Right ventricle myocardium superior (tissue), 1 donor: ENCODE measurements around the gene FUZ. TPM values are rescaled to one million over a fixed set of nuclear protein-coding genes. Genes with fewer than 3 reads are reported as not detected.

Experiments used
- ATAC-seq: fragments of 200-7000 bp; cut with Tn5 transposase; one replicate; pipeline ENCODE4 v1.9.1; 2020; ENCODE audit warnings: mild to moderate bottlenecking; ENCODE audit not compliant: poor library complexity
- DNase-seq: peaks from one replicate; pipeline ENCODE4 v3.0.0-alpha.2; 2020
- intact Hi-C: fragments of 100-400 bp; cut with DNase I; formaldehyde crosslinking; loops from one replicate; pipeline ENCODE4 v1.11.2; 2022
- total RNA-seq: library from RNA; stranded (reverse); fragmentation: NEBNext Ultra II Directional; extraction: Animal tissue kit (Norgen Biotek cat#: 25700); gene quantifications from one replicate; pipeline ENCODE4 v1.2.1, GENCODE V29; 2021
- donor health status: DM: no; HTN: yes; CAD: no; lungs with severe emphysema.

The FUZ gene
- total RNA-seq, 1 donor from 2014 or later: 19.8 TPM

DNA sequence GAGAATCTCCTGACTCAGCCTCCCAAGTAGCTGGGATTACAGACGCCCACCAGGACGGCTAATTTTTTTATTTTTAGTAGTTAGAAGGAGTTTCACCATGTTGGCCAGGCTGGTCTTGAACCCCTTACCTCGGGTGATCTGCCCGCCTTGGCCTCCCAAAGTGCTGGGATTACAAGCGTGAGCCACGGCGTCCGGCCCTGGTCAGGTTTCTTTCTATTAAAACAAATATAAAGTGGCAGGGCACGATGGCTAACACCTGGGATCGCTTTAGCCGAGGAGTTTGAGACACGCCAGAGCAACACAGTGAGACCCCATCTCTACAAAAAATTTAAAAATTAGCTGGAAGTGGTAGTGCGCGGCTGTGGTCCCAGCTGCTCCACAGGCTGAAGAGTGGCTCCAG is 3.5 kb upstream of the FUZ start:
- intact Hi-C loops: loop anchor here (5.0 kb wide), 1 partner anchor 36 kb away; the partner anchor contains the start of gene PTOV1
- DNase-seq (no peak), ATAC-seq (no peak)

DNA sequence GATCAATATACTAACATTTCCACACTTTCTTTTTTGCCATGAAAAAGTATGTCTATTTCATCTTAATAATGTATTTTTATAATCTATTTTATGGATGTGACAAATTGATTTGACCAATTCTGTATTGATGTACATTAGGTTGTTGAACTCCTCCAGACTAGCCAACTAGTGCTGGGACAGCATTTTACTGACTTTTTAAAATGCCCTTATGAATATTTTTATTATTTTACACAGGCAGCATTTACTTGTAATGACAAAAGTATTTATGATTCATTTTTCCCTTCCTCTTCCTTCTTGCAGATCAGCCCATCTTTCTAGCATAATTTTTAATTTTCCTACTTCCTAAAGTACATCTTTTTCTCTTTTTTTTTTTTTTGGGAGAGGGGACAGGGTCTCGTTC is 918 bp upstream of the FUZ start:
- ATAC-seq (no peak), DNase-seq (no peak)
- intact Hi-C loops: no loop called here

DNA sequence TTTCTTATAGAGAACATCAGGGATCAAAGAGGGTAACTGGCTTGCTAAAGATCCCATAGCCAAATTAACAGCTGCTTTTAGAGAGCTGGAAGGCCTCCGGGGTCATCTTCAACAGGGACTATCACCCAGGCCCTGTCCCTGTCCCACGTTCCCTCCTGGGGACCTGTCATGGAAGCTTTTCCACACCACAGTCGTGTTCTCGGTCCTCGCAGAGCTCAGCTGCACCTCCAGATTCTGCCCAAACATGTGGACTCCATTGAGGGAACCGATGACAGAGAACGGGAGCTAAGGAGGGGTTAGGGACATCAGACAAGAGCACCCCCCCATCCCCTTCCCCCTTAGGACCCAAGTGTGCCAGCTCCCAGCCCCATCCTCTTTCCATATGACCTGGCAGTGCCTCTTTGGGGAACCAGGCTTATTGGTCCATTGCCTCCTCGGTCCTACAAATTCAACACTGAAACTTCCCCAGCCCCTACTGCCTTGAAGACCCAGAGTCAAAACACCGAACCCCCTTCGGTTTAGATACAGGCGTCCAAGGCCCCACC is 568 bp downstream of the FUZ start:
- no peak for DNase-seq

DNA sequence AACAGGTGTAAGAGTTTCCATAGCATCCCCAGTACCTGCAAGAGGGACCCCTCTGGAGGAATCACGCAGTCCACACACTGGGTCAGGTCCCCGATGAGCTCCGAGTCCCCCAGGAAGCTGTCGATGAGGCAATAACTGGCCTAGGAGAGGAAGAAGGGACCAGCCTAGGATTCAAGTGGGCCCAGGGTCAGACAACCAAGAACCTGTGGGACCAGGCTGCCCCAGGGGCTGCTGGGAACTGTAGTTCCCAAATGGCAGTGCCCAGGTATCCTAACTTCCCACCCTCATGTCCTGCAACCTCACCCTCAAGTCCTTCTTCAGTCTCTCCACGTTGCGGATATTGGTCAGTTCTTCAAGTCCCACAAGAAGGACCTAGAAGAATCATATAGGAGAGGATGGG is 1.8 kb downstream of the FUZ start:
- intact Hi-C loops: no loop called here
- DNase-seq: no peak
- no peak for ATAC-seq

More for the DNA sequence above, 568 bp downstream of the FUZ start:
- no peak for ATAC-seq
- intact Hi-C loops: no loop called here

DNA sequence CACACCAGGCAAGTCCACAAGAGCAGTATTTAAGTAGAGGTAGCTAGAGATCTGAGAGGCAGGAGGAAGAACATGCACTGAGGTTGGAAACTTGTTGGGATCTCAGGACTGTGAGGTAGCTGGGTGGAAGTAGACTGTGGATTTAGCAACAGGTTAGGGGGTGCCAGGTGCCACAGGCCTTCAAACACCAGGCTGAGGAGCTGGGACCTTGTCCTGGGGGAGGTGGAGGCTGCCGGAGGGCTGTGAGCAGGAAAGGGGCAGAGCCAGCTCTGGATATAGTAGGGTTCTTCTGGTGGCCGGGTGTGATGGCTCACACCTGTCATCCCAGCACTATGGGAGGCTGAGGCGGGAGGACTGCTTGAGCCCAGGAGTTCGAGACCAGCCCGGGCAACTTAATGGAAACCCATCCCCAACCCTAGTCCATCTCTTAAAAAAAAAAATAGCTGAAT is 3.1 kb downstream of the FUZ start:
- DNase-seq (no peak), ATAC-seq (no peak)
- intact Hi-C loops: loop anchor here (5.0 kb wide), 1 partner anchor 43 kb away; the partner anchor contains the start of gene AP2A1

DNA sequence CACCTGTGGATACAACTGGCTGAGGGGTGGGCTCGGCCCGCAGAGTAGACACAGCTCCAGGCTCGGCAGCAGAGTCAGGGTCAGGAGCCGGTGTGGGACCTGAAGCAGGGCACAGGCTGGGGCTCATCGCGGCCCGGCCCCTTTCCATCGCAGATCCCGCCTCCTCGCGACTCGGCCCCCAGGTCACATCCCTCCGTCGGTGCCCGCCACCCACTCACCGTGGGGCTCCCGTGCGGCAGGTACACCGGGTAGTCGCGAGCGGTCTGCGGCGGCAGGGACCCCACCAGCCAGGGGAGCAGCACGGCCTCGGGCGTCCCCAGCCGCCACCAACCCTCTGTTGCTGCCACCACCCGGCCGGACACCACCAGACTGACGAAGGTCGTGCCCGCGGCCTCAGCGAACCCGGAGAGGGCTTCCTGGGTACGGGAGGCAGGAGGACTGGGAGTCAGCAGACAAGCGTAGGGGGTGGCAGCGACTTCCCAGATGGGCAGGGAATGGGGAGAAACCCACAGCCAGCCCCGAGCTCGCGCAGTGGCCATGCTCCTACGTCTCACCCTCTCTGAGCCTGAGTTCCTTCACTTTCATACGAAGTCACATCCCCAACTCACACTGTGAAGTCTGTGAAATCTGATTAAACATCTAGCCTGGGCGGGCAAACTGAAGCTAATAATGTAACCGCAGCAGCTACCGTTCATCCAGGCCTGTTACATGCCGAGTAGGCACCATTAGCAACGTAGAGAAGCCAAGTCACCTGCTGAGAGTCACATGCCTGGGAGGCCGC is 3.7 kb downstream of the FUZ start:
- ATAC-seq (peak; percentile 60), DNase-seq (peak; percentile 75)
- intact Hi-C loops: loop anchor here (5.0 kb wide), 1 partner anchor 42 kb away; the partner anchor contains the start of gene AP2A1

DNA sequence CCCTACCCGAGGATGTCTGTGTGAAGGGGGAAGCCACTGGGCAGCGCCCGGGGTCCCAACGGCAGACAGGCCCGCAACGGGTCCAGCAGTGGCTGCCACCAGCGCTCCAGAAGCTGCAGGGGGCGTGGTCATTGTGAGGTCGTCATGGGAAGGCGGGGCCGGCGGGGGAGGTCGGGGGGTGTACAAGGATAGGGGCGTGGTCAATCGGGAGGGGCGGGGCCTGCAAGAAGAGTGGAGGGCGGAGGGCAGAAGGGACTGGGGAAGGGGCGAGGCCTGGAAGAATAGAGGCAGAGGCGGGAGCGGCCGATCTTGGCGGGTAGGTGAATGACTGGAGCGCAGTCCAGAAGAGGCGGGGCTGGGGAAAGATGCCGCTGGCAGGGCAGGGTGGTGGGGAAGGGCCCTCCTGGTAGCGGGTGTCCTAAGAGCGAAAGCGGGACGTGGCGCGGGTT is 4.4 kb downstream of the FUZ start:
- peak; percentile 78 for ATAC-seq
- intact Hi-C loops: loop anchor here (5.0 kb wide), 1 partner anchor 41 kb away; the partner anchor contains the start of gene AP2A1
- peak; percentile 95 for DNase-seq

DNA sequence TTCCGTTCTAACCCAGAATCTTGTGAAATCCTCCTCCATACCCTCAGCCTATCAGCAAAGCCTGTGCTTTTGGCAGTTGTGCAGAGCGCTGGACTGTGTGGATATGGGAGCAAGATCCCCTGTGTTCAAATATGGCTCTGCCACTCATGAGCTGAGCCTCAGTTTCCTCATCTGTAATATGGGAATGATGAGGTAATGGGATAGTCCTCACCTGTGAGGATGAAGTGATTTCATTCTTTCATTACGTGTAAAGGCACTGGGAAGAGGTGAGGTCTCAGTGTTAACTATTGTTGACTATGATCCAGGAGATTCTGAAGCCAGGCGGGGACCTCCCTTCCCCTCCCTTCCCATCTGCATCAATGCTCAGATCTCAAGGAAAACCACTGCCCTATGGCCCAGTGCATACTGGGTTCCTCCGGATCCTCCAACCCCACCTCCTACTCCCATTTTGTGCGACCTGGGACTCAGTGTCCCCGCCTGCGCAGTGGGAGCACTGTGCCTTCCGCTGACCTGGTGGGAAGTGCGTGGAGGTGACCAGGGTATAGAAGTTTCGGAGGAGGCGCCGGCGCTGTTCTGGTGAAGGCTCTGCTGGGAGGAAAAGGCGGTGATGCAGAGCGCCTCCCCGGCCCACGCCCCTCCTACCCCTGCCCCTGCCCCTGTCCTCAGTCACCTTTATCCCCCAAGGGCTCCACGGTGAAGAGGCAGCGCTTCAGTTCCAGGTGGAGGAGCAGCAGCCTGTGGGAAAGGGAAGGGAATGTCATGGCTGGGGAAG is 5.0 kb downstream of the FUZ start:
- intact Hi-C loops: loop anchor here (5.0 kb wide), 1 partner anchor 41 kb away; the partner anchor contains the start of gene AP2A1
- DNase-seq (no peak), ATAC-seq (no peak)

DNA sequence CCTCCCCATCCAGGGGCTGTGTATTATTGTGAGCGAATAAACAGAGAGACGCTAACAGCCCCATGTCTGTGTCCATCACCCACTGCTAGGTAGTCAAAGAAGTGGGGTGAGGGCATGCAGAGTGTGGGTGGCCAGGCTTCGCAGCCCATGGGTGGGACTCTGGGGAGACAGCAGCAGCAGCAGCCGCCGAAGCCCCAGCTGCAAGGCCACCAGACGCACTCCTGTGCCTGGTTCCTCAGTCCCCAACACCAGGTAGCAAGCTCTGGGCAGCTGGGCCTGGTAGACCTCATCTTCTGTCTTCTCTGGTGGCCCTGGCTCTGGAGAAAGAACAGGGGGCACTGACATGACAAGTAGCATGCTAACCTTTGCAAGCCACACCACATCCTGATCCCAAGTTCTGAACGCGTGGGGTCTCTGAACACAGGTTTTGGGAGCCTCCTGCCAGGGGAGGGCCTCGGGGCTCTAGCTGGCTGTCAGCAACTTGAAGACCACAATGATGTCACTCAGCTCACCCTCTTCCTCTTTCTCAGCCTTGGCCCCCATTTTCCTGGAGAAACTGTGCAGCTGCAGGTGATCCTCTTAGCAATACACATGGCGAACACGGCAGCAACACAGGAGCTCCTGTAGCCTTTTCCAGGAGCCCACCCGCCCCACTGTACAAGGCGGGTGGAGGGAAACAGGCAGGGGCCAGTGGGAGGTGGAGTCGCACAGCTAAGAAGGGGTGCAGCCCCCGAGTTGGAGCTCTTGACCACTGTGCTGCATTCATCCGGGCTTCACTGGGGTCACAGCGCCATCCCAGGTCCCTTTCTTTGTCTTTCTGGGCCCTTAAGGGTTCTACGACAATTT is 5.8 kb downstream of the FUZ start:
- intact Hi-C loops: loop anchor here (5.0 kb wide), 1 partner anchor 40 kb away; the partner anchor contains the start of gene AP2A1
- DNase-seq (no peak), ATAC-seq (no peak)

DNA sequence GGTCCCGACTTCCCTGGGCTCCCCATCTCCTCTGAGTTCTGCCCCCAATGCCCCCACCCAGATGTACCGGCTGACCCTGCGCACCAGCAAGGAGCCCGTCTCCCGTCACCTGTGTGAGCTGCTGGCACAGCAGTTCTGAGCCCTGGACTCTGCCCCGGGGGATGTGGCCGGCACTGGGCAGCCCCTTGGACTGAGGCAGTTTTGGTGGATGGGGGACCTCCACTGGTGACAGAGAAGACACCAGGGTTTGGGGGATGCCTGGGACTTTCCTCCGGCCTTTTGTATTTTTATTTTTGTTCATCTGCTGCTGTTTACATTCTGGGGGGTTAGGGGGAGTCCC is 6.5 kb downstream of the FUZ start:
- no peak for DNase-seq
- intact Hi-C loops: loop anchor here (5.0 kb wide), 1 partner anchor 39 kb away; the partner anchor contains the start of gene AP2A1
- ATAC-seq: no peak

DNA sequence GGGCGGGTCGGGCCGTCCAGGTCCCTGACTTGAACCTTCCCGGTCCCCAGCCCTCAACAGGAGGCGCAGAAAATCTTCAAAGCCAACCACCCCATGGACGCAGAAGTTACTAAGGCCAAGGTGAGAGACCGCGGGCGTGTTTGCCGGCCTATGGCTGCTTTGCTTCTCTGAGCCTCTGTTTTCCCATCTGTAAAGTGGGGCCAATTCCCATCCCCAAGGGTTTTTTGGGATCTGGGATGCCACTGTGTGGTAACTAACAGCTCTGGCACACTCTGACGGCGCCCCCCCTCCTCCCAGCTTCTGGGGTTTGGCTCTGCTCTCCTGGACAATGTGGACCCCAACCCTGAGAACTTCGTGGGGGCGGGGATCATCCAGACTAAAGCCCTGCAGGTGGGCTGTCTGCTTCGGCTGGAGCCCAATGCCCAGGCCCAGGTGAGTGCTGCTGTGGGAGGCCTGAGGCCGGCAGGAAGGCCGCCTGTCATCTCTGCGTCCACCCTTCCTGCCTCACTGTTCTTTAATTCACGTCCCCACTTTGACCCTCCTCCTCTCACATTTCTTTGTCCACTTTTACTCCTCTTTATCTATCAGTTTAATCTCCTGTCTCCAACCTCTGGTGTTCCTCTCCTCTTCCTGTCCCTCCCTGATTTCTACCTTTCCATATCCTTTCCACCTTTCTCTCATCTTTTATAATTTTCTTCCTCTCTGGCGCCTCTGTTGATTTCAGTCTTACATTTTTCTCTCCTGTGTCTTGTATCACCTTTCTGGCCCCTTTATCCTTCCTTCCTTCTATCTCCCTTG is 7.1 kb downstream of the FUZ start:
- intact Hi-C loops: loop anchor here (5.0 kb wide), 1 partner anchor 39 kb away; the partner anchor contains the start of gene AP2A1
- DNase-seq: no peak
- ATAC-seq: no peak

DNA sequence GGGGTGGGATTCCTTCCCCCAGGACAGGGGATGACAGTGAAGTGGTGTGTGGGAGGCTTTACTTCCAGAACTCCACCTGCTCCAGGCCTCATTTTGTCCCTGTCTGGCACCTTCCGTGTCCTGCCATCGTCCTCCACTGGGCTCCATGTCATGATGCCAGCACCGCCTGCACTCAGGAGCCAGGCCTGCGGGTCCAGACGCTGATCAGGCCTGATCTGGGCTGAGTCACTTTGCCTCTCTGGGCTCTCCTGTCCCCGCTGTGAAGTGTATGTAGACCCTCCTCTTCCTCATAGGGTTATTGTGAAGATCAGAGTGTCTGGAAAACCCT is 9.6 kb downstream of the FUZ start:
- ATAC-seq: no peak
- DNase-seq: no peak
- intact Hi-C loops: no loop called here

DNA sequence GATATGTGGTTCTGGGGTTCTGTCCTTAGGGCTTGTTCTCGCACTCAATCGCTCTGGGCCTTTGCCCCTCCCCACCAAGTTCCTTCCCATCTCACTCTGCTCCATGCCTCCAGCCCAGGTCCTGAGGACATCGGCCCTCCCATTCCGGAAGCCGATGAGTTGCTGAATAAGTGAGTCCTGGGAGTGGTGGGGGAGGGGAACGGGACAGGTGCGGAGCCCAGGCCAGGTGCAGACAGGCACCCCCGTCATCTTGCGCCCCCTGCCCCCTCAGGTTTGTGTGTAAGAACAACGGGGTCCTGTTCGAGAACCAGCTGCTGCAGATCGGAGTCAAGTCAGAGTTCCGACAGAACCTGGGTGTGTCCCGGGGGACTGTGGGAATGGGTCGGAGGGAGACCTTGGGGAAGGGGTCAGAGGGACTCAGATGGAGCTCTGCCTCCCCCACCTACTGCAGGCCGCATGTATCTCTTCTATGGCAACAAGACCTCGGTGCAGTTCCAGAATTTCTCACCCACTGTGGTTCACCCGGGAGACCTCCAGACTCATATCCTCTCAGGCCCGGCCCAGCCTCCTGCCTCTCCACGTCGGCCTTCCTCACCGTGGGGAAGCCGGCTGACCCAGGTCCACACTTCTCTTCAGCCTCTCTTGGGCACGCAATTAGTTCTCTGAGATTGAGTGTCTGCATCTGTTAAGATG is 10.1 kb downstream of the FUZ start:
- peak; percentile 1 for ATAC-seq
- intact Hi-C loops: no loop called here
- DNase-seq: no peak

DNA sequence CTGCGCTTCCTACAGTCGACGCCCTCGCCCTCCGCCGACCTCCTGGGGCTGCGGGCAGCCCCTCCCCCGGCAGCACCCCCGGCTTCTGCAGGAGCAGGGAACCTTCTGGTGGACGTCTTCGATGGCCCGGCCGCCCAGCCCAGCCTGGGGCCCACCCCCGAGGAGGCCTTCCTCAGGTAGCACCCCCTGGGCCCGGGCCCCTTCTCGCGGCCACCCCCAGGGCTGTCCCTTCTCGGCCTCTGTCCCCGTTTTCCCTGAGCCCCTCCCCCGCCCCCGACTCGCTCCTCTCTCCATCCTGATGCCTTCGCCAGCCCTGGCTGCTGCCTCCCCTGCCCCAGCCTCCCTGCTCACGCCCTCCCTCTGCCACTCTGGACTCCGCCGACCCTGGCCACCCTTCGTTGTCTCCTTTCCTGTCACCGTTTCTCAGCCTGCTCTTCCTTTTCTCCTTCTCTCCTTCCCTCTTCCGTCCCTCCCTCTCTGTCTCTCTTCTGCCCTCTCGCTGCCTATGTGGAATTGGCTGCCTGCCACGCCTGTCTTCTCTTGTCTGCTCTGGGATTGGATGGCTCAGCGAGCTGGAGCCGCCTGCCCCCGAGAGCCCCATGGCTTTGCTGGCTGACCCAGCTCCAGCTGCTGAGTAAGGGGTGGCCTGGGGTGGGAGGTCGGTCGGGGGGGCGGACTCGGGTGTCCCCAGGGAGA is 11.0 kb downstream of the FUZ start:
- ATAC-seq: peak; percentile 88
- intact Hi-C loops: no loop called here
- peak; percentile 96 for DNase-seq

DNA sequence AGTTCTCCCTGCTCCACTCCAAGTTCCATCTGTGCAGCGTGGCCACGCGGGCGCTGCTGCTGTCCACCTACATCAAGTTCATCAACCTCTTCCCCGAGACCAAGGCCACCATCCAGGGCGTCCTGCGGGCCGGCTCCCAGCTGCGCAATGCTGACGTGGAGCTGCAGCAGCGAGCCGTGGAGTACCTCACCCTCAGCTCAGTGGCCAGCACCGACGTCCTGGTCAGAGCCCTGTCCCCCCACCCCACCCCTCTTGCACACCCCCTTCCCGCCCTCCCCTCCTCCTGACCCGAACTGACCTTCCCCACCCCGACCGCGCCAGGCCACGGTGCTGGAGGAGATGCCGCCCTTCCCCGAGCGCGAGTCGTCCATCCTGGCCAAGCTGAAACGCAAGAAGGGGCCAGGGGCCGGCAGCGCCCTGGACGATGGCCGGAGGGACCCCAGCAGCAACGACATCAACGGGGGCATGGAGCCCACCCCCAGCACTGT is 11.6 kb downstream of the FUZ start:
- ATAC-seq (peak; percentile 1), DNase-seq (no peak)
- intact Hi-C loops: no loop called here

DNA sequence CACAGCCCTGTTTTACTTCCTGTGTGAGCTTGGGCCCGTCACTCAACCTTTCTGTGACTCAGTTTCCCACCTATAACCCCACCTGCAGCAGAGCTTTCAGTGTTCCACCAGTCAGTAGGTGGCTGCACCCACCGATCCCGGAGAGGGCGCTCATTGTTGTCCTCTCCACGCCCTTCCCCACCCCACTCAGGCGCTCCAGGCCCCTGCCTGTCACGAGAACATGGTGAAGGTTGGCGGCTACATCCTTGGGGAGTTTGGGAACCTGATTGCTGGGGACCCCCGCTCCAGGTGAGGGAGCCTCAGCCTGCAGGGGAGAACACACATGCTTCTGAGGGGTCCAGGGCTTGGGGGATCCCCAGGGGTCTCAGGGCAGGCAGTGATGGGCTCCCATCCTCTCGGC is 12.3 kb downstream of the FUZ start:
- no peak for DNase-seq
- intact Hi-C loops: no loop called here
- ATAC-seq: no peak
